ENCODE results near the gene CABP7. TPM values are rescaled to one million over a fixed set of nuclear protein-coding genes. Genes with fewer than 3 reads are reported as not detected.

Gene CABP7
- total and polyA plus RNA-seq, 2 of the 13 experiments (the other 11 are each of a cell fraction or from before 2014, with no cell fraction given), result 0.08 TPM; not detected in 1

DNA sequence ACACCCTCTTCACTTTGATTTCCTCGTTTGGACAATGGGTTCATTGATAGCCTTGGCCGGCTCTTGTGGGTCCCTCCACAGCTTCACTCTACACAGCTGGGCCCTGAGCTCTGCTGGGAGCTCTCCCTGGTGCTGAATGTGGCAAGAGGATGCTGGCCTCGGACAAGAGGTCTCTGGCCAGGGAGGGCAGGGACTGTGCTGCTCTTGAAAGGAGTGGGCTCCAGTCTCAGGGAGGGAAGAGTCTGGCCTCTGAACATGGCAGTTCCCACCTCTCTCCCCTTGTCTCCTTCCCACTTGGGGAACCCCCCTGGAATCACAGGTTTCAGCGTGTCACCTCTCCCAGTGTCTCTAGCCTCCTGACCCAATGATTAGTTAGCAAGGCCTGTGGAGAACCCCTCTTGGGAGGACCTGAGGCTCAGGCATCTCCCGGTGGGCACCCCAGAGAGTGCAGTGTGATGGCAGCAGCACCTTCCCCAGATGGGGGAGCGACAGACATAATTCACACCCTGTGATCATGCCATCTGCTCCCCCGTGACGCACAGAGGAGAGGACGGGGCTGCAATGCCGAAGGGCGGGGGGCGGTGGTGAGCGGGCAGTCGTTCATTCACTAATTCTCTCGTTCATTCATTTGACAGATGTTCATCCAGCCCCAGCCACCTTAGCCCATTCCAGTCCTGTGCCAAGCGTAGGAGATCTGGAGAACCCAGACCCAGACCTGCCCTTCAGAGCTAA, 2.8 kb upstream of the CABP7 start (continued):
- TF ChIP-seq, protein P1, sequence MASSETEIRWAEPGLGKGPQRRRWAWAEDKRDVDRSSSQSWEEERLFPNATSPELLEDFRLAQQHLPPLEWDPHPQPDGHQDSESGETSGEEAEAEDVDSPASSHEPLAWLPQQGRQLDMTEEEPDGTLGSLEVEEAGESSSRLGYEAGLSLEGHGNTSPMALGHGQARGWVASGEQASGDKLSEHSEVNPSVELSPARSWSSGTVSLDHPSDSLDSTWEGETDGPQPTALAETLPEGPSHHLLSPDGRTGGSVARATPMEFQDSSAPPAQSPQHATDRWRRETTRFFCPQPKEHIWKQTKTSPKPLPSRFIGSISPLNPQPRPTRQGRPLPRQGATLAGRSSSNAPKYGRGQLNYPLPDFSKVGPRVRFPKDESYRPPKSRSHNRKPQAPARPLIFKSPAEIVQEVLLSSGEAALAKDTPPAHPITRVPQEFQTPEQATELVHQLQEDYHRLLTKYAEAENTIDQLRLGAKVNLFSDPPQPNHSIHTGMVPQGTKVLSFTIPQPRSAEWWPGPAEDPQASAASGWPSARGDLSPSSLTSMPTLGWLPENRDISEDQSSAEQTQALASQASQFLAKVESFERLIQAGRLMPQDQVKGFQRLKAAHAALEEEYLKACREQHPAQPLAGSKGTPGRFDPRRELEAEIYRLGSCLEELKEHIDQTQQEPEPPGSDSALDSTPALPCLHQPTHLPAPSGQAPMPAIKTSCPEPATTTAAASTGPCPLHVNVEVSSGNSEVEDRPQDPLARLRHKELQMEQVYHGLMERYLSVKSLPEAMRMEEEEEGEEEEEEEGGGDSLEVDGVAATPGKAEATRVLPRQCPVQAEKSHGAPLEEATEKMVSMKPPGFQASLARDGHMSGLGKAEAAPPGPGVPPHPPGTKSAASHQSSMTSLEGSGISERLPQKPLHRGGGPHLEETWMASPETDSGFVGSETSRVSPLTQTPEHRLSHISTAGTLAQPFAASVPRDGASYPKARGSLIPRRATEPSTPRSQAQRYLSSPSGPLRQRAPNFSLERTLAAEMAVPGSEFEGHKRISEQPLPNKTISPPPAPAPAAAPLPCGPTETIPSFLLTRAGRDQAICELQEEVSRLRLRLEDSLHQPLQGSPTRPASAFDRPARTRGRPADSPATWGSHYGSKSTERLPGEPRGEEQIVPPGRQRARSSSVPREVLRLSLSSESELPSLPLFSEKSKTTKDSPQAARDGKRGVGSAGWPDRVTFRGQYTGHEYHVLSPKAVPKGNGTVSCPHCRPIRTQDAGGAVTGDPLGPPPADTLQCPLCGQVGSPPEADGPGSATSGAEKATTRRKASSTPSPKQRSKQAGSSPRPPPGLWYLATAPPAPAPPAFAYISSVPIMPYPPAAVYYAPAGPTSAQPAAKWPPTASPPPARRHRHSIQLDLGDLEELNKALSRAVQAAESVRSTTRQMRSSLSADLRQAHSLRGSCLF (CRISPR knock-in tag; IDR thresholded peaks at IDR 0.05; ENCODE audit: borderline replicate concordance), result no peak
- TF ChIP-seq ZNF616 (CRISPR knock-in tag; IDR thresholded peaks at IDR 0.05; ENCODE audit: low read depth), result peak; percentile 77
- TF ChIP-seq ISX (CRISPR knock-in tag; conservative IDR thresholded peaks at IDR 0.05), result peak; percentile 78; the same call in 1 of the 2 replicates
- TF ChIP-seq, protein P2, sequence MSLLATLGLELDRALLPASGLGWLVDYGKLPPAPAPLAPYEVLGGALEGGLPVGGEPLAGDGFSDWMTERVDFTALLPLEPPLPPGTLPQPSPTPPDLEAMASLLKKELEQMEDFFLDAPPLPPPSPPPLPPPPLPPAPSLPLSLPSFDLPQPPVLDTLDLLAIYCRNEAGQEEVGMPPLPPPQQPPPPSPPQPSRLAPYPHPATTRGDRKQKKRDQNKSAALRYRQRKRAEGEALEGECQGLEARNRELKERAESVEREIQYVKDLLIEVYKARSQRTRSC (CRISPR knock-in tag; IDR thresholded peaks at IDR 0.05; ENCODE audit: low read depth), result peak; percentile 68; the same call in 1 of the 2 replicates
- TF ChIP-seq ZSCAN22 (CRISPR knock-in tag; IDR thresholded peaks at IDR 0.05), result no peak
- TF ChIP-seq, protein P3, sequence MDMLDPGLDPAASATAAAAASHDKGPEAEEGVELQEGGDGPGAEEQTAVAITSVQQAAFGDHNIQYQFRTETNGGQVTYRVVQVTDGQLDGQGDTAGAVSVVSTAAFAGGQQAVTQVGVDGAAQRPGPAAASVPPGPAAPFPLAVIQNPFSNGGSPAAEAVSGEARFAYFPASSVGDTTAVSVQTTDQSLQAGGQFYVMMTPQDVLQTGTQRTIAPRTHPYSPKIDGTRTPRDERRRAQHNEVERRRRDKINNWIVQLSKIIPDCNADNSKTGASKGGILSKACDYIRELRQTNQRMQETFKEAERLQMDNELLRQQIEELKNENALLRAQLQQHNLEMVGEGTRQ (IDR thresholded peaks at IDR 0.05; ENCODE audit: low read depth, low read length), result no peak
- TF ChIP-seq, protein P3 (CRISPR knock-in tag; IDR thresholded peaks at IDR 0.05; ENCODE audit: borderline replicate concordance), result no peak
- TF ChIP-seq DNMT3B (CRISPR knock-in tag; conservative IDR thresholded peaks at IDR 0.05), result peak; percentile 86; the same call in 1 of the 2 replicates
- 0 out of 2 replicates have a peak, but pooled peaks have one; percentile 51 for TF ChIP-seq ZNF564 (CRISPR knock-in tag; IDR thresholded peaks at IDR 0.05)
- TF ChIP-seq SMARCC2 (IDR thresholded peaks at IDR 0.05), result no peak
- 0 out of 2 replicates have a peak, but pooled peaks have one; percentile 56 for TF ChIP-seq ARNTL (CRISPR knock-in tag; IDR thresholded peaks at IDR 0.05)
- TF ChIP-seq ATAD3A (CRISPR knock-in tag; IDR thresholded peaks at IDR 0.05), result peak; percentile 96
- peak; percentile 73; the same call in 1 of the 2 replicates for TF ChIP-seq ZNF343 (CRISPR knock-in tag; IDR thresholded peaks at IDR 0.05)
- no peak for TF ChIP-seq SIN3B (IDR thresholded peaks at IDR 0.05; ENCODE audit: low read length)
- peak; percentile 70; the same call in 1 of the 2 replicates for TF ChIP-seq ZBTB43 (CRISPR knock-in tag; conservative IDR thresholded peaks at IDR 0.05)
- no peak for TF ChIP-seq ZSCAN20 (CRISPR knock-in tag; IDR thresholded peaks at IDR 0.05; ENCODE audit: borderline replicate concordance)
- TF ChIP-seq RORA (CRISPR knock-in tag; IDR thresholded peaks at IDR 0.05), result no peak
- no peak for TF ChIP-seq SP1 (IDR thresholded peaks at IDR 0.05)
- TF ChIP-seq SP1 (CRISPR knock-in tag; IDR thresholded peaks at IDR 0.05), result no peak
- TF ChIP-seq GPN1 (CRISPR knock-in tag; IDR thresholded peaks at IDR 0.05; ENCODE audit: borderline replicate concordance), result no peak
- no peak for TF ChIP-seq MAX (IDR thresholded peaks at IDR 0.05)
- TF ChIP-seq ZBTB20 (CRISPR knock-in tag; IDR thresholded peaks at IDR 0.05; ENCODE audit: borderline replicate concordance, low read depth), result peak; percentile 89; the same call in 1 of the 2 replicates
